Brain microvascular endothelial cell (primary cell): ENCODE data around the gene FREM3.
A peak's percentile ranks its signal among the peaks of the same experiment; 100 is the strongest.
"Not testable (repeated sequence)": the region's sequence is repeated elsewhere in the genome, so short reads cannot be mapped to it uniquely, and the experiment has no call there.

Experiments
- DNase-seq: peaks from one replicate; pipeline ENCODE4 v3.0.0-alpha.2; 2020
- H3K27ac ChIP-seq: fragments of 250-450 bp; sonication (Bioruptor Pico); 2 replicates; pipeline ENCODE4 v1.5.1; 2020; ENCODE audit warnings: mild to moderate bottlenecking, moderate library complexity
- H3K27me3 ChIP-seq: fragments of 250-450 bp; sonication (Bioruptor Pico); replicated peaks from 2 replicates; pipeline ENCODE4 v1.5.1; 2020; ENCODE audit warnings: mild to moderate bottlenecking
- H3K36me3 ChIP-seq: fragments of 250-450 bp; sonication (Bioruptor Pico); replicated peaks from 2 replicates; pipeline ENCODE4 v1.5.1; 2020; ENCODE audit warnings: mild to moderate bottlenecking
- H3K4me3 ChIP-seq: 2 replicates; pipeline ENCODE4 v1.5.1; 2011; ENCODE audit warnings: low read depth, mild to moderate bottlenecking, control low read depth, low read length, moderate library complexity
- CTCF ChIP-seq: IDR thresholded peaks from 2 replicates; pipeline ENCODE4 v1.5.1; 2011; ENCODE audit warnings: low read depth, mild to moderate bottlenecking, moderate library complexity, low read length, control low read depth, inconsistent platforms; ENCODE audit errors: missing control alignments
- in situ Hi-C: cut with HindIII; loops from 2 replicates; pipeline ENCODE4 v1.10.0; 2017; ENCODE audit warnings: low sequenced_read_pairs, low pct_ligation_motif_present

The FREM3 gene

GRCh38 chr4:143700416-143701352 is at the start of gene FREM3:
Gene FREM3, minus strand, starts transcription at chr4:143700675. Its CDS starts 0 bp downstream, at chr4:143700675.
- TF ChIP-seq CTCF = no peak
- H3K27me3 ChIP-seq = peaks cover 19% of the 10 kb centered on the region
- DNase-seq = no peak
- in situ Hi-C loops = no loop called here
- H3K27ac ChIP-seq = no peak within 1 kb of the TSS
- H3K4me3 ChIP-seq = peak within 1 kb of the TSS; percentile 20
- H3K36me3 ChIP-seq = no peaks in the 10 kb centered on the region

GRCh38 chr4:143745874-143746273 is 45.4 kb upstream of the FREM3 start:
- no peak for DNase-seq
- Histone ChIP-seq H3K27me3 (no peaks in the 10 kb centered on the region), H3K4me3 (no peak overlapping the region), H3K36me3 (no peaks in the 10 kb centered on the region), H3K27ac (no peak overlapping the region)
- in situ Hi-C loops = no loop called here
- no peak for TF ChIP-seq CTCF

- Histone ChIP-seq H3K27ac (peak overlapping the region; percentile 17), H3K27me3 (no peaks in the 10 kb centered on the region), H3K36me3 (no peaks in the 10 kb centered on the region), H3K4me3 (no peak overlapping the region)
- peak; percentile 38 for DNase-seq
- in situ Hi-C loops = no loop called here
- no peak for TF ChIP-seq CTCF
Observed at GRCh38 chr4:143743591-143743990, 43.1 kb upstream of the FREM3 start.

GRCh38 chr4:143742834-143743233 is 42.4 kb upstream of the FREM3 start:
- H3K27me3 ChIP-seq = no peaks in the 10 kb centered on the region
- DNase-seq = no peak
- H3K4me3 ChIP-seq = no peak overlapping the region
- no peaks in the 10 kb centered on the region for H3K36me3 ChIP-seq
- H3K27ac ChIP-seq = no peak overlapping the region
- TF ChIP-seq CTCF = no peak
- in situ Hi-C loops = no loop called here

- H3K36me3 ChIP-seq = no peaks in the 10 kb centered on the region
- in situ Hi-C loops = no loop called here
- no peaks in the 10 kb centered on the region for H3K27me3 ChIP-seq
- TF ChIP-seq CTCF = no peak
- no peak overlapping the region for H3K27ac ChIP-seq
- no peak for DNase-seq
- no peak overlapping the region for H3K4me3 ChIP-seq
Observed at GRCh38 chr4:143736861-143737260, 36.4 kb upstream of the FREM3 start.

GRCh38 chr4:143736061-143736460 is 35.6 kb upstream of the FREM3 start:
- H3K27ac ChIP-seq, H3K27me3 ChIP-seq, in situ Hi-C loops, H3K4me3 ChIP-seq, DNase-seq, H3K36me3 ChIP-seq: not testable (repeated sequence)
